Measurements from ENCODE around the gene RBM28.

Gene RBM28

DNA sequence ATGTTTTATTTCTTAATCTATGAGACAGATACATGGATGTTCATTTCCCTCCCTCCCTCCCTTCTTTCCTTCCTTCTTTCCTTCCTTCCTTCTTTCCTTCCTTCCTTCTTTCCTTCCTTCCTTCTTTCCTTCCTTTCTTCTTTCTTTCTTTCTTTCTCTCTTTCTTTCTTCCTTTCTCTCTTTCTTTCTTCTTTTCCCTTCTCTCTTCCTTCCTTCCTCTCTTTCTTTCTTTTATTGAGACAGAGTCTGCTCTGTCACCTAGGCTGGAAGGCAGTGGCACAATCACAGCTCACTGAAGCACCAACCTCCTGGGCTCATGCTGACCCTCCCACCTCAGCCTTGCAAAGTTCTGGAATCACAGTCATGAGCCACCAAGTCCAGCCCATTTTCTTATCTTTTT is 23.3 kb upstream of the RBM28 start:
- DNase-seq = no peak

DNA sequence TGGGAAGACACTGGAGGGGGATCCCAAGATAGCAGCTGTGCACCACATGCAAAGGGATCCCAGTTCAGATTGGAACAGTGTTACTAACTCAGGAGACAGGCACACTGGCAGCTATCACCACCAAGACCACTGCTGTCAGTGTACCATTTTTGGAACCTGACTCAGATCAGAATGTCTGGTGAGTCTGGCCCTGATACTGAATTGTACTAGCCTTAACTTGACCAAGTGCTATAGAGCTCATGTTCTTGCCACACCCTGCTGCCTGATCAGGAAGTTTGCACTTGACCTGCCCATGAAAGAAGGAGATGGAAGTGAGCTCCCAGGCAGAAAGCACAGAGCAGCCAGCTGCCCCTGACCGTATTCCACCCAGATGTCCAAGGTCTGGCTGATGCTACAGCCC is 22.6 kb upstream of the RBM28 start:
- DNase-seq = no peak

- DNase-seq = no peak
Measured at GRCh38 chr7:128365432-128365831, 21.7 kb upstream of the RBM28 start.

DNA sequence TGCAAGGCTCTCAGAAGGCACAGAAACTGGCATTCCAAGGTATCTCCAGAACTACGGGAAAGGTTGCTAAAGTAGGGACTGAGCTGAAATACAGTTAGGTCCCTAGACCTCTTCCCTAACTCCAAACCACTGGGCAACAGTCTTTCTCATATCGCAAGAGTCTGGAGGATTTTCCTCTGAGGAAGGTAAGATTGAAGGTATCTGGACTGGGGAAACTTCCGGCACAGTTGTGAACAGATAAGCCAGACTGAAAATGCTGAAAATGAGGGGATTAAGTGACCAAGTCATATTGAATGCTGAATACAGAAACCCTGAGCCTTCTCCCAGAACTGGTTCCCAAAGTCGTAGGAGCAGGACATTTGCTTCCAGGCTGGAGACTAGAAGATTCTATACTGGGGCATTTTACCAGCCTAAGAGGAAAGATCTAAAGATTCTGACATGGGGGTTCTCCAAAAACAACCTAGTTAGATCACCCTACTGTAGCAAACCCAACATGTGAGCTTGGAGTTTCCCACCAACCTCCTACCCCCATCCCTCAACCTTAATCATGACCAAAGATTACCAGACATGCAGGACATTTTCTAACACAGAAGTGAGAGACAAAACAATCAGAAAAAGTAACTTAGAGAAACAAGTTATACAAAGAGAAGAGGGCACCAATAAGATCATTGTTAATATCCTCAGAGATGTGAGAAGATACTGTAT is 20.6 kb upstream of the RBM28 start:
- no peak for DNase-seq

DNA sequence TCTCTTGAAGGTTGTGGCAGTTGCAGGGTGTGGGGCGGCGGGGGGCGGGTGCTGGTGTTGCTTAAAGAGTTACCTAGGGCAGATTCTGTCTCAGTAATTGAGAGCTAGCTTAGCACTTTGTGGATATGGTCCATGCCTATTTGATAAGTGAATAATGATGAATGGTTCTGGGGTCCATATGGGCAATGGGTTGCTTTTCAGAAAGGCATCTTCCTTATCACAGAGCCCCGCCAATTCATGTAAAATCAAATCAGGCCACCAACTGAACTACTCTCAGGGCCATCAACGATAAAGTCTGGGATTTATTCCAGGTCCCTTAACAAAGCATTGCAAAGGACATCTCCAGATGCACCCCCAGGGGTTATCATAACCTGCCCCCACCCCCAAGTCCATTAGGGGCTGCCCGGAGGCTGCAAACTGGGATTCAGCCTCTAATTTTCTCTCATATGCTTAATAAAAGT is 19.6 kb upstream of the RBM28 start:
- DNase-seq = no peak

DNA sequence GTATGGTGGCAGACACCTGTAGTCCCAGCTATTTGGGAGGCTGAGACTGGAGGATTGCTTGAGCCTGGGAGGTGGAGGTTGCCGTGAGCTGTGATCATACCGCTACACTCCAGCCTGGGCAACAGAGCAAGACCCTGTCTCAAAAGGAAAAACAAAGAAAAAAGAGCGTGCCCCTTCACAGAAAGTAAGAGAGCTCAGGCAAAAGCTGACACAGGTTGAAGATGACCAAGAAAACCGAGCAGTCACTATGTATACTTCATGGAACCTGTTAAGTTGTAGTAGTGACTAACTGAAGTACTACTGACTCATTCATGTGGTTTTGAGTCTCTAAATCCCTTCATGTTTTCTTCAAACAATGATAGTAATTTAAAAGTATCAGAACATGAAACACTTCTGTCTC is 19.0 kb upstream of the RBM28 start:
- no peak for DNase-seq

- DNase-seq = no peak
Measured at GRCh38 chr7:128361411-128362379, 18.0 kb upstream of the RBM28 start, which contains the start of gene PRRT4. PRRT4 (minus strand) TSS chr7:128361690.

DNA sequence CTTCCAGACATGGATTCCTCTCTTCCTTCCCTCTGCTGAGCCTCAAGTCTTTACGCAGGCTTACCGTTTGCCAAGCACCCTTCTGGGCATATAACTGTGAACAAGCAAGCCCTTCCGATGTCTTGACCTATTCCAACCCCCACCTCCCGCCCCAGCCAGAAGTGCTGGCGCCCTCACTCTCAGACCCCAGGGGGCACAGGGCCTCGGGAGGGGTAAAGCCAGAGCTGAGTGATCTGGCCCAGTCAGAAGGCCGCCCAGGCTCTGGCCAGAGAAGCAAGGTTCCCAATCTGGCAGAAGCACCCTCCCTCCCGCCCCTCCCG is 16.6 kb upstream of the RBM28 start:
- DNase-seq = no peak

DNA sequence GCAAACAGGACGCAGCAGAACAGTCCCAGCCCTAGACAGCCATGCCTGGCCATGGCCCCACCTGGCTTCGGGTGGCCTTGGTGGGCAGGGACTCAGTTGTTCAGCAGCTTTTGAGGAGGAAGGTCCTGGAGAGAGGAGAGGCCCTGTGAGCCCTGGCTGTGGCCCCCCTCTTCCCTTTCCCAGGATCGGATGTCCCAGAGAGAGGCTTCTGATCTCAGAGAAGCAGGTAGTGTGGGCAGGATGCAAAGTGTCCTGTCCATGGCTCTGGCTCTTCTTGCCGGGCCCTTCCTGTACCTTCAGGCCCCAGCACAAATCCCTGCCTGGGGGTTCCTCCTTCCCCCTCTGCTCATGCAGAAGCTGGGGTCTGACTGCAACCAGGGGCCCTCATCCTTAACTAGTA is 16.2 kb upstream of the RBM28 start:
- no peak for DNase-seq

GRCh38 chr7:128359336-128359735 is 15.6 kb upstream of the RBM28 start:
- DNase-seq = no peak

GRCh38 chr7:128358233-128358632 is 14.5 kb upstream of the RBM28 start:
- no peak for DNase-seq

DNA sequence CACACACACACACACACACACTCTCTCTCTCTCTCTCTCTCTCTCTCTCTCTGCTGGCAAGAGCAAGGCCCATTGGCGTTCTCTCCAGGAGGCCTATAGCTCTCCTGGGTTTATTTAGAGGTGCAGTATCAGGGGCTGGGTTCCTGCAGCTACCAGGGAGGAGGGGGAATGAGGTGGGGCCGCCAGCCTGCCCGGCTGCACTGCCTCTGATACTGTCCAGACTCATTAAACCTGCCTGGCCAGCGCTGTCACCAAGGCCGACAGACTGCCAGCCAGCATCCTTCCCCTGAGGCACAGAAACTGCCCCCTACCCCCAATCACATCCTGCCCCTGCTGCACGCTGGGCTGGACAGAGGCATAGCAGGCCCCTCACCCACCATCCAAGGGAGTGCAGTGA is 13.5 kb upstream of the RBM28 start:
- DNase-seq = no peak

- no peak for DNase-seq
Measured at GRCh38 chr7:128356546-128357216, 13.0 kb upstream of the RBM28 start.

DNA sequence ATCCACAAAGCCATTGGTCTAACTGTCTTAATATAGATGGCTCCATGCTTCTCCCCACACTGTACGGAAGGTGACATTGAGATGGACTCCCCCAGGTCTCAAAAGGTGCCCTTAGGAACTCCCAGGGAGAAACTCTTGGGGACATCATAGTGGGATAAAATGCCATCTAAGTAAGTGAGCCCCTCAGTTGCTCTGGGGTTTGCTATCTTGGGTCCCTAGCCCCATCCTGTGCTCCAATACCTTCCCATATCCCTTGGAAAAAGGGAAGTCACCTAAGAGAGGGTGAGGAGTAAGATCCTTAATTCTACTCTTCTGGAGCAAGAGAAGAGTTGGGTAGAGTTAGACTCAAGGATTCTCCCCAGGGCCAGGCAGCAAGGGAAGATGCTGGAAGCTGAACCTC is 9.9 kb upstream of the RBM28 start:
- DNase-seq = no peak

DNA sequence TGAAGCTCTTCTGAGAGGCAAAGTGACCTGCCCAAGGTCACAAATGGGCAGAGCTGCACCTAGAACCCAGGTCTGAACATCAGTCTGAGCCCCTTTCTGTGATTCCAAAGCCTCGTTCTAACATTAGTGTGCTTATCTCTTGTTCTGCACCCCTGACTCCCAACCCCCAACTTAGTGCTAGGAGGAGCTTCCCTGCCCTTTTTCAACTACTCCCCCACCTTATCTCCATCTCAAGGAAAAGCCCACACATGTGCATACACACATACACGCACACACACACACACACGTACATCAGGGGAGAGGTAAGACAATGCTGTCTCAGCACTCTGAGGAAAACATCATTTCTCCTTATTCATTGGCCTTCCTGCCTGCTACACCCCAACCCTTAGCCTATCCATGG is 9.5 kb upstream of the RBM28 start:
- DNase-seq = no peak

- no peak for DNase-seq
Measured at GRCh38 chr7:128352636-128353035, 8.9 kb upstream of the RBM28 start.

DNA sequence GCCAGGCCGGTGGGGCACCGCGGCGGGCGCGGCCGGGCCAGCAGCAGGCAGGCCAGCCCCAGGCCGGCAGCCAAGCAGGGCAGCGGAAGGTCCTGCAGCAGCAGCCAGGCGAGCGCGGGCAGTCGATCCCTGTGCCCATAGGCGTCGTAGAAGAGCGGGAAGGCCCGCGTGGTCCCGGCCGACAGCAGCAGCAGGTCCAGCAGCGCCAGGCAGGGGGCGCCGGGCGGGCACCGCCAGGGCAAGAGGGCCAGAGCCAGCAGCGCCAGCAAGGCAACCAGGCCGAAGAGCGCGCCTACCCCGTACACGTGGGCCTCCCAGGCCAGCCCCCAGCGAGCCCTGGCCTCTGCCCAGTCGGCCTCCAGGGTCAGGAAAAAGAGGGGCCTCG is 8.4 kb upstream of the RBM28 start:
- no peak for DNase-seq

- DNase-seq = no peak
Measured at GRCh38 chr7:128351296-128352152, 7.8 kb upstream of the RBM28 start.

DNA sequence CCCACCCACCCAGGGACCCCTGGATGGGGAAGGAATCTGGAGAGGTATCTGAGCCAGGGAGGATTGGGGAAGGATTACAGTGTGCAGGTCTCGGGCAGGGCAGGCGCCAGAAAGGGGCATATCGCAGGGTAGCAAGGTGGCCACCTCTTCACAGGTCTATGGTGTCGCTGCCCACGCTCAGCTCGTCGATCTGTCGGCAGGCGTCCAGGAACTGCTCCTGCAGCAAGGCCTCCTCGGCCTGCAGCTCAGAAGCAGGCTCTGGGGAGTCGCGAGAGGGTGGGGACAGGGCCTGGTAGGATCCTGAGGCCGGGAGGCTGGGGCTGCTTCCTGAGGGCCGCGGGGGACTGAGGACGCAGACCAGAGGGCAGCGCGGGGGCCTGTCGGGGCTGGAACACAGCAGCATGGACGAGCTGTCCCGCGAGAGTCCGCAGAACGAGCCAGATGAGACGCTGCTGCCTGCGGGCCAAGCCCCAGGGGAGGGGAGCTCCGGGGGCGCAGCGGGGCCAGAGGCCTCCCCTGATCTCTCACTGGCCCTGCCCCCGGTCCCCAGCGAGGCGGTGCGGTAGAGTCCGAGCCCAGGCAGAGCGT is 7.1 kb upstream of the RBM28 start:
- no peak for DNase-seq

GRCh38 chr7:128349466-128349825 is 5.7 kb upstream of the RBM28 start:
- DNase-seq = no peak

DNA sequence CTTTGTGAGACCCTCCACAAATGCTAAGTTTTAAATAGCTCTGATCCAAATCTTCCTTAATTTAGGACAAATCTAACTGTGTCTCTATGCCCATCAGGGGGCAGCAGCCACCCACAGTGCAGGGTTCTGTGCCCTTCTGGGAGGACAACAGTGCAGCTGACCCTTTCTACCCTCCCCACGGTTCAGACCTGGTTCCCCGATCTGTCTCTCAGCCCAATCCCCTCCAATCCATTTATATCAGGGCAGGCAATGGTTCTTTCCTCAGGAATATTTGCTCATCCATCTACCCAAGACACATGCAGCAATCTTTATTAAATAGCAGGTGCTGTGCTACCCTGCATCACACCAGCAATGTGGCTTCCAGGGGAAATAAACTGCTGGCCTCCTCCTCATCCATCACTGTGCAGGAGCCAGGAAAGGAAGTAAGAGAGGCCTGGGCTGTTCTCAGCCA is 4.0 kb upstream of the RBM28 start:
- DNase-seq = no peak

DNA sequence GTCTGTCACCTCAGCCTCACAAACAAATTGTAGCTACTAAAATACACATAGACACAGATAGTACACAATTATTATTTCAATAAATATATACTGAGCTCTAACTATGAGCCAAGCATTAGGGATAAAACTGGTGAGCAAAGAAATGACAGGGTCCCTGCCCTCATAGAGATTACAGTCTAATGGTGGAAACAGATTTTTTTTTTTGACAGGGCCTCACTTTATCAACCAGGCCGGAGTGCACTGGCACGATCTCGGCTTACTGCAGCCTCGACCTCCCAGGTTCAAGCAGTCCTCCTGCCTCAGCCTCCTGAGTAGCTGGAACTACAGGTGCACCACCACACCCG is 695 bp upstream of the RBM28 start:
- no peak for DNase-seq

- no peak for DNase-seq
Measured at GRCh38 chr7:128341733-128342132, 2.0 kb downstream of the RBM28 start.

Data from NCI-H524 treated with DMSO at 0.1 percent for 48 hours (cell line).